H4 (cell line): Measurements from ENCODE around the gene GTPBP4. TPM values are rescaled to one million over a fixed set of nuclear protein-coding genes. Genes with fewer than 3 reads are reported as not detected.
"Not testable (repeated sequence)": the region's sequence is repeated elsewhere in the genome, so short reads cannot be mapped to it uniquely, and the experiment has no call there.

Experiments used
- DNase-seq: peaks from one replicate; pipeline ENCODE4 v3.0.0-alpha.2; 2015; ENCODE audit warnings: low spot score
- total RNA-seq: library from RNA; depleted of rRNA; stranded (reverse); fragments of >200 nt; shearing (Covaris generic); gene quantifications from 2 replicates; pipeline ENCODE4 v1.2.3, GENCODE V29; 2014

The GTPBP4 gene
- total RNA-seq, 1 experiment from 2014 or later, result 28.8 TPM

GRCh38 chr10:988667-989545 lies 672 bp downstream of the GTPBP4 start:
- no peak for DNase-seq

DNA sequence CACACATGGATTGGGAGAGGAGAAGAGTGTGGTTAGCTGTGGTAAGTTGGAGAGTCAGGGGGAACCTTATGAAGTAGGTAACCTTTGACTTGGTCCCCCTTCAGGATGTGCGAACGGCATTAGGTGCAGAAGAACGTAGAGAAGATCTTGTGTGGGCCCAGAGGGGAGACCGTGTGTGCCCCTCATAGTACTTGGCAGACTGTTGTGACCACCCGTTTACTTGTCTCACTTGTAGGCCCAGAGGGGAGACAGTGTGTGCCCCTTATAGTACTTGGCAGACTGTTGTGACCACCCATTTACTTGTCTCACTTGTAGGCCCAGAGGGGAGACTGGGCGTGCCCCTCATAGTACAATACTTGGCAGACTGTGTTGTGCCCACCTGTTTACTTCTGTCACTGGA lies 2.6 kb downstream of the GTPBP4 start:
- DNase-seq, result no peak

DNA sequence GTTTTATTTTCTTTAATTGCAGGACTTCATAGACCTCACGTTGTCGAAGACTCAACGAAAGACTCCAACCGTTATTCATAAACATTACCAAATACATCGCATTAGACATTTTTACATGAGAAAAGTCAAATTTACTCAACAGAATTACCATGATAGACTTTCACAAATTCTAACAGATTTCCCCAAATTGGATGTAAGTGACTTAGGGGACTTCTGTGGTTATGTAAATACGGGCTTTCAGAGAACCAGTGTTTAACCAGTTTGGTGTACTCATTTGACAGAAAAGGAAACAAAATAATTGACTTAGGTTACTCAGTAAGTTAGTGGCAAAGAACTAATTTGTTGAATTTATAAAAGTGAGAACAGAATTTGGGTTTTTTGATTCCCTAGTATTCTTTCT lies 4.2 kb downstream of the GTPBP4 start:
- no peak for DNase-seq

DNA sequence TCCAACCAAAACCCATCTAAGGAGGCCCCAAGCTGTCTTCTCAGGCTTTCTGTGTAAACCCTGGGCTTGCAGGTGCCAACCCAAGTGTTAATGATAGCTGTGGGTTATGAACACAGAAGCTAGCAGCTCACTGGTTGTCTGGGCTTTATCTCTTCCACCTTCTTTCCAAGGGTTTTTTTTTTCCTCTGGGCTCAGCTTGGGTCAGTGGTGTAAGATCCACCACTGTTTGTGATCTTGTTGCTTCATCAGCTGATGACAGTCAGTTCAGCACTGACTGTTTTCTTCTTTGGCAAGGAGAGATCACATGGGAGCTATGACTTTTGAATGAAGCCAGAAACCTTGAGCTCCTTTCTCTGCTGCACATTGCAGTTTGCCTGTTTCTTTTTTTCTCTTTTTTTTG lies 4.6 kb downstream of the GTPBP4 start:
- DNase-seq, result no peak

- no peak for DNase-seq
These were observed 6.8 kb downstream of the GTPBP4 start for GRCh38 chr10:994836-995558.

- no peak for DNase-seq
These were observed 7.3 kb downstream of the GTPBP4 start for GRCh38 chr10:995559-995926.

- no peak for DNase-seq
These were observed 7.8 kb downstream of the GTPBP4 start for GRCh38 chr10:996031-996430.

DNA sequence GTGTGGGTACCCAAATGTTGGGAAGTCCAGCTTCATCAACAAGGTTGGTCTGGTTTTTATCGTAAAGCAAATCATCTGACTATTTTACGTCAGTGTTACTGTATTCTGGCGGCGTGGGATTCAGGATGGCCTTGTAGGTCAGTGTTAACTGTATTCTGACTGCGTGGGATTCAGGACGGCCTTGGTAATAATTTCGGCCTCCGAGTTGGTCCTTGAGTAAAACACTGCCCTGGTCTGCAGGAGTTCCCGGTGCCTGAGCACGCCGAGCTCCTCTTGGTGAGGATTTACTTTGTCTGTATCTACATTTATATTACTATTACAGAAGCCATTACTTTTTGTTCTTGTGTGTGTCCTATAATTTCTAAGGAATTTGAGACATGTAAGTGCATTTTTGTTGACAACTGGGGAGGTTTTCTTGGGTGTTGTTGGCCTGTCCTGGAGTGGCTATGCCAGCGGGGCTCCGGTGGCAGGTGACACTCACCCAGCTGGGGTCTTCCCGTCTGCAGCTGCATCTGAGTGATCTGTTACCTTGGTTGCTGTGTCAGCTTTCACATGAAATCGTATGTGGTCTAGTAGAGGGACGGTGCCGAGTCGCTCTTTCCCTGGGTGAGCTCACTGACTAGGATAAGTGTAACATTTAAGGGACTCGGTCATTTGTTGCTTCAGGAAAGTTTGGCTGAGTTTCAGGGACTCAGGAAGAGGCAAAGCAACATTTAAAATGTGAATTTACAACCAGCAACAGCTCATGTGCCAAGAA lies 9.2 kb downstream of the GTPBP4 start:
- DNase-seq, result no peak

- no peak for DNase-seq
These were observed 14.3 kb downstream of the GTPBP4 start for GRCh38 chr10:1002425-1003006.

GRCh38 chr10:1003884-1004670 lies 15.8 kb downstream of the GTPBP4 start:
- DNase-seq, result no peak

GRCh38 chr10:1006573-1006972 lies 18.3 kb downstream of the GTPBP4 start:
- DNase-seq, result no peak

DNA sequence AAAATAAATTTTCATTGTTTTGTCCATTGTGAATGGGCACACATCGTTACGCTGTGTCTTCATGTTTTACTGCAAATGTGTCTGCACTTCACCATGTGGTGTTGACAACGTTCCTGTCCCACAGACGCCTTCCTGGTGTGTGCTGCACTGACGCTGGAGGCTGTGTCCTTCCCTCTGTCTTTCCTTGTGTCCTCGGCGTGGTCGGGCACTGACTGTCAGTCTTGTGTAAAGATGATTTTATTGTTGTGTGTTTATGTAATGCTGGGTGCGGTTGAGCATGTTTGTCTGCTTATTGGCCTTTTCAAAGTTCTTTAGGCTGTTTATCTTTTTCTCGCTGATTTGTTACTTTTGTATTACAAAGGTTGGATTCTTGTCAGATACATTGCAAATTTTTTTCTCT lies 19.3 kb downstream of the GTPBP4 start:
- DNase-seq, result no peak

DNA sequence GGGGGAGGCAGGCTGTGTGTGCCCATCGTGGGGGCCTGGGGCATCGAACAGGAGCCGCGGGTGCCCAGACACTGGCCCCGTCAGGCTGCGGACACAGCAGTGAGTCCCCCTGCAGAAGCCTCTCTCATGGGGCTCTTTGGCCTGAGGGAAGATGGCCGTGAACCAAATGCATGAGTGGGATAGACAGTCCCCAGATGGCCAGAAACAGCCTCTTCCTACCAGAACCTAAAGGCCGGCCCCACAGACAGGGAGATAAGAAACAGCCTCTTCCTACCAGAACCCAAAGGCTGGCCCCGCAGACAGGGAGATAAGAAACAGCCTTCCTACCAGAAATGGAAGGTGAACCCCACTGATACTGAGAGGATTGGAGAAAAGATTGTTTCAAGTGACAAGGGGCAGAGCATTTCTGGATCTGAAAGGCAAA lies 20.8 kb downstream of the GTPBP4 start:
- DNase-seq, result no peak

DNA sequence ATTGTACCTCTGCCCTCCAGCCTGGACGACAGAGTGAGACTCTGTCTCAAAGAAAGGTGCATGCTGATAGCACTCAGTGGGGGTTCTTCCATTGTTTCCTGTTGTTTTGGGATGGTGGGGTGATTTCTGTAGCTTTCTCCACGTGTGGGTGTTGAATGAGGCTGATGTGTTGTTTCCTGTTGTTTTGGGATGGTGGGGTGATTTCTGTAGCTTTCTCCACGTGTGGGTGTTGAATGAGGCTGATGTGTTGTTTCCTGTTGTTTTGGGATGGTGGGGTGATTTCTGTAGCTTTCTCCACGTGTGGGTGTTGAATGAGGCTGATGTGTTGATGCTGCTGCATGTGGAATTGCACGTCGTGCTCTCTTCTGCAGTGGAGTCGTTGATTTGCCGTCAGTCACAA lies 21.7 kb downstream of the GTPBP4 start:
- not testable (repeated sequence) for DNase-seq

- DNase-seq, result no peak
These were observed 22.5 kb downstream of the GTPBP4 start for GRCh38 chr10:1010703-1011102.

- no peak for DNase-seq
These were observed 23.5 kb downstream of the GTPBP4 start for GRCh38 chr10:1011696-1012095.

- DNase-seq, result no peak
These were observed 27.5 kb downstream of the GTPBP4 start for GRCh38 chr10:1015688-1016087.

- no peak for DNase-seq
These were observed 31.1 kb downstream of the GTPBP4 start for GRCh38 chr10:1019362-1019761.

DNA sequence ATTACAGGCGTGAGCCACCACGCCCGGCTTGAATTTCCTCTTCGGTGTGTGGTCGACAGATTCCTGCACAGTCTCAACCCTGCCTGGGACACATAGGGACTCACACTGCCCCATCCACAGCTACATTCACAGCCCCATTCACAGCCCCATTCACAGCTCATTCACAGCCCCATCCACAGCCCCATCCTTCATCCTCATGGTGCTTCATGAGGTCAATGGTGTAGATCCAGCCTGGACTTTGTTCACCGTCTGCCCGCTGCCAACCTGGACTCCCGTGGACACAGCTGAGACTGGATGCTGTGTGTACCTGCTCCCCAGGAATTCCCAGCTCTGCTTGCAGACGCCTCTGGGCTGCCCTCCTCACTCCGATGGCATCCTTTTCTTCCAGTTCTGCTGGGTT lies 32.2 kb downstream of the GTPBP4 start:
- no peak for DNase-seq

- no peak for DNase-seq
These were observed 32.7 kb downstream of the GTPBP4 start for GRCh38 chr10:1020958-1021357.

- no peak for DNase-seq
These were observed 34.2 kb downstream of the GTPBP4 start for GRCh38 chr10:1022413-1022812.
